SK-N-MC (cell line): Measurements from ENCODE around the gene PRKN.

Experiments
- EZH2 ChIP-seq: fragments of 200-600 bp; sonication (generic); IDR thresholded peaks from one replicate; pipeline ENCODE4 v1.6.1; 2017; ENCODE audit warnings: antibody characterized with exemption
- FOXP2 ChIP-seq: optimal IDR thresholded peaks from 2 replicates; pipeline ENCODE3; 2011; ENCODE audit warnings: mild to moderate bottlenecking, moderate library complexity; ENCODE audit not compliant: insufficient read depth; ENCODE audit errors: extremely low read length, control extremely low read depth
- POLR2AphosphoS5 ChIP-seq: IDR thresholded peaks from 2 replicates; pipeline ENCODE4 v1.6.1; 2012; ENCODE audit warnings: mild to moderate bottlenecking, low read depth, low read length, borderline replicate concordance

- TF ChIP-seq POLR2AphosphoS5 (no peak), EZH2 (no peak), FOXP2 (no peak)
Measured at GRCh38 chr6:162644153-162644552, 83.4 kb downstream of the PRKN start.
